DND-41 (cell line): ENCODE results near the gene IL10RA.

ENCODE experiments used
- EZH2 ChIP-seq: IDR thresholded peaks from 3 replicates; pipeline ENCODE4 v1.6.1; 2012; ENCODE audit warnings: borderline replicate concordance, low read depth, mild to moderate bottlenecking, moderate library complexity, low read length, inconsistent platforms; ENCODE audit not compliant: severe bottlenecking
- TF ChIP-seq, protein P1 (sequence below): IDR thresholded peaks from 2 replicates; pipeline ENCODE4 v1.5.1; 2012; ENCODE audit warnings: borderline replicate concordance, low read length, moderate library complexity, mild to moderate bottlenecking; ENCODE audit not compliant: poor library complexity, severe bottlenecking; ENCODE audit errors: extremely low read depth

DNA sequence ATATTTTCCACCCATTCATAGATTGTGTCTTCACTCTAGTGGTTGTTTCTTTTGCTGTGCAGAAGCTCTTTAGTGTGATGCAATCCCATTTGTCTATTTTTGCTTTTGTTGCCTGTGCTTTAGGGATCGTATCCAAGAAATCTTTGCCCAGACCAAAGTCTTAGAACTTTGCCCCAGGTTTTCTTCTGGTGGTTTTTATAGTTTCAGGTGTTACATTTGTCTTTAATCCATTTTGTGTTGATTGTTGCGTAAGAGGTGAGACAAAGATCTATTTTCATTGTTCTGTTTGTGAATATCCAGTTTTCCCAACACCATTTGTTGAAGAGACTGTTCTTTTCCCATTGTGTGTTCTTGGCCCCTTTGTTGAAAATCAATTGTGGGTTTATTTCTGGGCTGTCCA is 6.4 kb downstream of the IL10RA start:
- TF ChIP-seq, protein P1, sequence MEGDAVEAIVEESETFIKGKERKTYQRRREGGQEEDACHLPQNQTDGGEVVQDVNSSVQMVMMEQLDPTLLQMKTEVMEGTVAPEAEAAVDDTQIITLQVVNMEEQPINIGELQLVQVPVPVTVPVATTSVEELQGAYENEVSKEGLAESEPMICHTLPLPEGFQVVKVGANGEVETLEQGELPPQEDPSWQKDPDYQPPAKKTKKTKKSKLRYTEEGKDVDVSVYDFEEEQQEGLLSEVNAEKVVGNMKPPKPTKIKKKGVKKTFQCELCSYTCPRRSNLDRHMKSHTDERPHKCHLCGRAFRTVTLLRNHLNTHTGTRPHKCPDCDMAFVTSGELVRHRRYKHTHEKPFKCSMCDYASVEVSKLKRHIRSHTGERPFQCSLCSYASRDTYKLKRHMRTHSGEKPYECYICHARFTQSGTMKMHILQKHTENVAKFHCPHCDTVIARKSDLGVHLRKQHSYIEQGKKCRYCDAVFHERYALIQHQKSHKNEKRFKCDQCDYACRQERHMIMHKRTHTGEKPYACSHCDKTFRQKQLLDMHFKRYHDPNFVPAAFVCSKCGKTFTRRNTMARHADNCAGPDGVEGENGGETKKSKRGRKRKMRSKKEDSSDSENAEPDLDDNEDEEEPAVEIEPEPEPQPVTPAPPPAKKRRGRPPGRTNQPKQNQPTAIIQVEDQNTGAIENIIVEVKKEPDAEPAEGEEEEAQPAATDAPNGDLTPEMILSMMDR, result no peak
- no peak for TF ChIP-seq EZH2
